Dendritic cell treated with granulocyte-macrophage colony-stimulating factor and Interleukin-4, amounts not matched to agents 40 ng/mL and 50 ng/mL, for 4 days (primary cell): ENCODE results near the gene GRAP2.

ENCODE experiments used
- H3K27ac Mint-ChIP-seq: one replicate; pipeline ENCODE4 v1.8.0; 2022; ENCODE audit warnings: mild to moderate bottlenecking, mixed read lengths
- H3K27me3 Mint-ChIP-seq: one replicate; pipeline ENCODE4 v1.8.0; 2022; ENCODE audit warnings: mild to moderate bottlenecking, mixed read lengths
- H3K36me3 Mint-ChIP-seq: one replicate; pipeline ENCODE4 v1.8.0; 2022; ENCODE audit warnings: low read depth, mixed read lengths
- H3K4me1 Mint-ChIP-seq: one replicate; pipeline ENCODE4 v1.8.0; 2022; ENCODE audit warnings: low read depth, mixed read lengths
- H3K4me3 Mint-ChIP-seq: one replicate; pipeline ENCODE4 v1.8.0; 2022; ENCODE audit warnings: mild to moderate bottlenecking, moderate library complexity, mixed read lengths
- H3K9me3 Mint-ChIP-seq: one replicate; pipeline ENCODE4 v1.8.0; 2022; ENCODE audit warnings: mixed read lengths
- intact Hi-C: fragments of 100-400 bp; cut with micrococcal nuclease; formaldehyde crosslinking; loops from one replicate; pipeline ENCODE4 v1.15.0; 2022

The GRAP2 gene

DNA sequence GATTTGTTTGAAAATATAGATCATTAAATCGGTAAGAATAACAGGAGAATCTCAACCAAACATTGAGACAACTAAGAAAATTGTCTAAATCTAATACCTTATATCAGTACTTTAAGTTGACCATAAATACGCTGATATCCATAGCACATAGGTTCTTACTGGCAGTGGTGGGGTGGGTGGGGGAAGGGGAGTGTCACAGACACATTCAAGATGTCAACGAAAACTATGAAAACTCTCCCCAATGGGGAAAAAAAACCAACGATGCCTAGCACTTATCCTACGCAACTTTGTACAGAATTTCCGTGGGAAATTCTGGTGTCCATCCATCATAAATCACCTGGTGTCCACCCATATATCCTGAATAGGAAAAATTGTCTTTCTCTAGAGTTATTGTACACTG, 6.2 kb downstream of the GRAP2 start:
- H3K4me1 Mint-ChIP-seq = no peaks in the 10 kb centered on the region
- H3K4me3 Mint-ChIP-seq = no peak overlapping the region
- no peaks in the 10 kb centered on the region for H3K36me3 Mint-ChIP-seq
- H3K9me3 Mint-ChIP-seq = no peaks in the 10 kb centered on the region
- H3K27ac Mint-ChIP-seq = no peak overlapping the region
- intact Hi-C loops = no loop called here
- peaks cover 30% of the 10 kb centered on the region for H3K27me3 Mint-ChIP-seq

DNA sequence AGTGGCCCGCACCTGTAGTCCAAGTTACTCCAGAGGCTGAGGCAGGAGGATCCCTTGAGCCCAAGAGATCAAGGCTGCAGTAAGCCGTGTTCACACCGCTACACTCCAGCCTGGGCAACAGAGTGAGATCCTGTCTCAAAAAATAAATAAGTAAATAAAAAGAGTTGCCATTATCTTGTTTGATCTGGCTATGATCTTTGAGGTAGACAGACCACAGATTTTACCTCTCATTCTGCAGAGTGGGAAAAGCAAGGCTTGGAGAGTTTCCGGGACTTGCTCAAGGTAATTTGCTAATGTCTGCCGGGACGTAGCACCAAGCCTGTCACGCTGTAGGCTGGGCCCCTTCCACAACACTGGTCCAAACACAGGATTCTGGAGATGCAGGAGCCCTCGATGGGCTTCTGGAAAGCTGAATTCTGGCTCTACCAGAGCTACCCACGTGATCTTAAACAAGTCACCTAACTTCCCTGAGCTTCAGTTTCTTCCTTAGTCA, 6.8 kb downstream of the GRAP2 start:
- H3K4me1 Mint-ChIP-seq = no peaks in the 10 kb centered on the region
- H3K9me3 Mint-ChIP-seq = no peaks in the 10 kb centered on the region
- peaks cover 33% of the 10 kb centered on the region for H3K27me3 Mint-ChIP-seq
- intact Hi-C loops = no loop called here
- no peaks in the 10 kb centered on the region for H3K36me3 Mint-ChIP-seq
- H3K4me3 Mint-ChIP-seq = no peak overlapping the region
- H3K27ac Mint-ChIP-seq = no peak overlapping the region

DNA sequence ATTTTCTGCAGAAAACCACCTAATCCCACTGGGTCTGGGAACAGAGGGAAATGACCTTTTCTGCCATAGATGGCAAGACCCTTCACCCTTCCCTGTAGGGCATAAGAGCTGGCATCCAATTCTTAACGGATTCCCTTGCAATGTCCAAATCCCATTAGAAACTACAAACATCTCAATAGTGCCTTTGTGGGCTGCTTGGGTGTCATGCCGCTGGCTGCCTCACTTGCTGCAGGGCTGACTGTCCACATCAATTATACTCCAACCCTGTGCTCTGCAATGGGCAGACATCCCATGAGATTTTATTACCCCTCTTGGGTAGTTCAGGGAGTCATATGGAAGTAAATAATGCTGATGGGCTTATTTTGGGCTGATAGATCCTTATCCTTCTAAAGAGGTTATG, 7.3 kb downstream of the GRAP2 start:
- Mint-ChIP-seq H3K27ac (no peak overlapping the region), H3K36me3 (no peaks in the 10 kb centered on the region), H3K27me3 (peaks cover 37% of the 10 kb centered on the region), H3K4me1 (no peaks in the 10 kb centered on the region), H3K9me3 (no peaks in the 10 kb centered on the region), H3K4me3 (no peak overlapping the region)
- intact Hi-C loops = no loop called here

DNA sequence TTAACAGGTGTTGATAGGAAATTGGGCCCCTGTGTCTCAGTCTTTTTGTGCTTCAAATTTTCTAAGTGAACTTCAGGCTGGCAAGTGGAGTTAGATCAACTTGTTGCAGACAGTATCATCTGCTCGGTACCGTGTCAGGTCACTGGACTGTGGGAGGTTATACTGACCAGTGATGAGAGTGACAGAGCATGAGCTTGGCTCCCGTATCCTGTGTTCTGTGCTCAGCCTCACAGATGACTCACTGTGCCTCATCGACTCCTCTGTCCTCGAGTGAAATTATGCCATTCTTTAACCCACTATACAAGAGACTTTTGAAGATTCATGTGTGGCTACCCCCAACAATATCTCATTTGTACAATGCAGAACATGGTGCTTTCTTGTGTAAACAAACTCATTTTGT, 7.9 kb downstream of the GRAP2 start:
- Mint-ChIP-seq H3K4me1 (no peaks in the 10 kb centered on the region), H3K36me3 (no peaks in the 10 kb centered on the region), H3K4me3 (no peak overlapping the region), H3K27me3 (peaks cover 42% of the 10 kb centered on the region), H3K9me3 (no peaks in the 10 kb centered on the region), H3K27ac (no peak overlapping the region)
- intact Hi-C loops = no loop called here

DNA sequence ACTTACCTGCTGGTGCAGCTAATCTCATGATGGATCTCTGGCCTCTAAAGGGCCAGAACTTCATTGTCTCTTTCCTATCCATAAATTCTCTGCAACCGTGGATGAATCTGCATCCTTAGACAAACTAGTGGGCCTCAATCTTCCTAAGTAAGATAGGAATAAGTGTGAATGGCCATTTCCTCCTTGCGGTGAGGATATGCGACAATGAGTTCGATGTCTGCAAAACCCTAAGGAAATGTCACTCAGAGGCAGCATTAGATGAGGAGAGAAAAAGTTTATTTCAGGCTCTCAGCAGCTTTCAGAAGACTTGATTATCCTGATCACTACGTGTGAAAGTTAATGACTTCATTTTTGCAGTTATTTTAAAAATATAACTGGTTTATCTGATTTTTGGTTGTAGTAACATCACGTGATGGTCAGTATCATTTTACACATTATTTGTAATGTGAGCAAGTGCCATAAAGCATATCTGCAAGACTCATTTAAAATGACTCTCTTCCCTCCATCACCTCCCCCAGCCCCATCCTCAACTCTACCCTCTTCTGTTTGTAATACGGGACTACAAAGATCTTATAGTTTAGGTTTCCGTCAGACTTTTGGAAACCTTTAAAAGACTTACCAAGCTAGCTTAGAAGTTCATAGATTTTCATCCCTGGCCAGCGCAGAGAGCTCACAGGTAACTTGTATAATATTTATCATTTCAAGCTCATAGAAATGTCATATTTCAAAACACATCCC, 10.2 kb downstream of the GRAP2 start:
- Mint-ChIP-seq H3K4me1 (peaks cover 6% of the 10 kb centered on the region), H3K36me3 (no peaks in the 10 kb centered on the region), H3K9me3 (no peaks in the 10 kb centered on the region), H3K27me3 (peaks cover 48% of the 10 kb centered on the region), H3K27ac (no peak overlapping the region), H3K4me3 (no peak overlapping the region)
- intact Hi-C loops = no loop called here

DNA sequence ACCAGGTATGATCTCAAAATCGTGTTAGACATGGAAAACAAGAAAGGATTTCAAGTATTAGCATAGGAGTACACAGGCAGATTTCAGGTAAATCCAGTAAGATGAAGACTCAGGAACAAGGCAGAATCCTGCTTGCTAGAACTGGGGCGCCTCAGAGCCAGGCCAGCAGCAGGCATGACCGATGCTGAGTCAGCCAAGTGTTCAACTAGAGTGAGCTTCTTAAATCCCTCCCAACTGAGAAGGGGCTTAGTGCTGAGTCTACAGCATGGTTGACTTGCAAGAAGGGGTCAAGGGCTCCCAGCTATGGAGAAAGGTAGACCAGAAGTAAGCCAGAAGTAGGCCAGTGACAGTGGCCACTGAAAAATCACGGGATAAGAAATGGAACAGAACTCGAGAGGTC, 12.4 kb downstream of the GRAP2 start:
- intact Hi-C loops = no loop called here
- Mint-ChIP-seq H3K27ac (no peak overlapping the region), H3K4me3 (no peak overlapping the region), H3K27me3 (peaks cover 51% of the 10 kb centered on the region), H3K36me3 (no peaks in the 10 kb centered on the region), H3K4me1 (peaks cover 6% of the 10 kb centered on the region), H3K9me3 (no peaks in the 10 kb centered on the region)

DNA sequence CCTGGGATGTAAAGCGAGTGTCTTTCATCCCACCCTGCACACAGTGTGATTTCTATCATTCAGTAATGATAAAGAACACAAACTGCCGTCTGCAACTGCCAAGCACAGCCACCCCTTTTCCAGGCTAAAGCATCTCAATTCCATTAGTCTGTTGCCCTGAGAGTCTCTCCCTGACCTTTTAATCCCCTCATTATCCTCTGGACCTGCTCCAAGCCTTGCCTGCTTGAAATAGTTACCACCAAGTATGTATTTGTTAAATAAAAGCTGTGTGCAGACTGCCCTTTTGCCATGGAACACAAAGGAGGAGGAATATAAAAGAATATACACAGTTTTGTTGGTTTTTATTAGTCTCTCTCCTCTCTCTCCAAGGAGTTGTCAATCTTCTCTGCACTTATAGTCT, 13.0 kb downstream of the GRAP2 start:
- peaks cover 6% of the 10 kb centered on the region for H3K4me1 Mint-ChIP-seq
- no peaks in the 10 kb centered on the region for H3K36me3 Mint-ChIP-seq
- peaks cover 46% of the 10 kb centered on the region for H3K27me3 Mint-ChIP-seq
- intact Hi-C loops = no loop called here
- no peak overlapping the region for H3K27ac Mint-ChIP-seq
- no peaks in the 10 kb centered on the region for H3K9me3 Mint-ChIP-seq
- no peak overlapping the region for H3K4me3 Mint-ChIP-seq

DNA sequence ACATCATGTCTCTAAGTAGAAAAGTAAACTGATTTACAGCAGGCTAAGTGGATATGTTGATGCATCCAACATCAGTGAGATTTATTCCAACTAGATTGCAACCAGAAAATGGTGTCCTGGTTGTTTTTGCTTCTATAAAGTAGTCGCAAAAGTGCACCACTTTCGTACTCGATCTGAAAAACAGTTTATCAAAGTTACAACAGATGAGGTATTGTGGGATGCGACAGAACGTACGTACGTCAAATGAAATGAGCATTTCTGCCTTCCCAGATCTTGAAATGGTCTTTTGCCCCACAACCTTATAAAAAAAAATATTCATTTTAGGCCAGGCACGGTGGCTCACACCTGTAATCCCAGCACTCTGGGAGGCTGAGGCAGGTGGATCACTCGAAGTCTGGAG, 13.7 kb downstream of the GRAP2 start:
- H3K9me3 Mint-ChIP-seq = no peaks in the 10 kb centered on the region
- H3K27me3 Mint-ChIP-seq = peaks cover 45% of the 10 kb centered on the region
- H3K4me1 Mint-ChIP-seq = peaks cover 6% of the 10 kb centered on the region
- no peaks in the 10 kb centered on the region for H3K36me3 Mint-ChIP-seq
- H3K4me3 Mint-ChIP-seq = no peak overlapping the region
- intact Hi-C loops = no loop called here
- H3K27ac Mint-ChIP-seq = no peak overlapping the region

DNA sequence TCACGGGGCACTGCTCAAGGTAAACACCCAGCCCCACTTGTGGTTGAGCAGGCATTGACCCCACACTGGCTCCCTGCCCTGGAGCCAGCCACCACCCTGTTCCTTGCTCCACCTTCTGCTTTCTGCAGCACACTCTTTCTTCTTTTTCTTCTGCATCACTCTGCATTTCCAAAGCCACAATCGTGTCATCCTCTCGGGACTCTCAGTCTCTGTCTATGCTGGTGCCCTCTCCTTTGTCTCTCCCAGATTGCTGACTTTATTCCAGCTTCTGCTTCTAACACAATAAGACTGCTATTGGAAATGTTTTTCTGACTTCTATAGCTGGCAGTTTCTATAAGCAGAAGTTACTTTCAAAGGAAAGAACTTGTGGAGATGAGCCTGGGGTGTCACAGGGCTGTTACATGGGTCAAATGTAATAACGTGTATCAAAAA, 14.4 kb downstream of the GRAP2 start:
- peaks cover 43% of the 10 kb centered on the region for H3K27me3 Mint-ChIP-seq
- no peak overlapping the region for H3K27ac Mint-ChIP-seq
- no peaks in the 10 kb centered on the region for H3K36me3 Mint-ChIP-seq
- peaks cover 6% of the 10 kb centered on the region for H3K4me1 Mint-ChIP-seq
- intact Hi-C loops = no loop called here
- H3K4me3 Mint-ChIP-seq = no peak overlapping the region
- no peaks in the 10 kb centered on the region for H3K9me3 Mint-ChIP-seq

DNA sequence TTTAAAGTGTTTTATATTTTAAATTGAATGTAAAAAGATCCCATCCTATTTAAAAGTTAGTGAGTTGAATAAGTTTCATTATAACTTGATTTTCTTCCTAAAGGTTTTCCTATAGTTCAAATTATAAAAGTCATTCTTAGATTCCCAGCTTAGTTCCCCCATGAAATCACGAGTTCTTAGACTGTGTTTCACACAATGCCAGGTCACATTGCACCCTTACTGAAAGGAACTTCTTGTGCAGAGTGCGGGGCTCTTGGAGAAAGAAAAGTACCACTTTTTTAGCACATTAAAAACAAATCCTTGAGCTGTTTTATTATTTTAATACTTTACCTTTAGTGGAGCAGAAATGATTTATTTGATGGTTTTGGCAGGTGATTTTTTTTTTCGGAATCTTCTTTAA, 15.6 kb downstream of the GRAP2 start:
- intact Hi-C loops = no loop called here
- no peak overlapping the region for H3K27ac Mint-ChIP-seq
- H3K4me3 Mint-ChIP-seq = no peak overlapping the region
- H3K36me3 Mint-ChIP-seq = no peaks in the 10 kb centered on the region
- peaks cover 6% of the 10 kb centered on the region for H3K4me1 Mint-ChIP-seq
- no peaks in the 10 kb centered on the region for H3K9me3 Mint-ChIP-seq
- peaks cover 44% of the 10 kb centered on the region for H3K27me3 Mint-ChIP-seq

DNA sequence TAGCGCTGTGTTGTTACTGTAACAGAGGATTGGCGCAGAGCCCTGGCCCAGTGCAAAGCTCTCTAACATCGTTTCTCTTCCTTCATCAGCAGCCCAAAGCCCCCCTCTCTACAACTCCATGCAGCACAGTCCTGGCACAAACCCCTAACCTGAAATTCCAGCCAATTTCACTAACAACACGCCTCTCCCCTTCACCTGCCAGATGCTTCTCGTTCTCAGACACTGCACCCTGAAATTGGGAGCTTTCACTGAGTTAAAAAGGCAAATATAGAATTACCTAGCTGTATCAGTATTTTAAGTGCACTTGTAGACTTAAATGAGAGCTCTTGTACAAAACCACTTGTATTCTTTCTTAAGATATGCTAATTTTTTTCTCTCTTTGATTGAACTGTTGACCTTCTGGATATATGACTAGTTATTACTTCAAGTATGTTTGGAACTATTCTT, 16.3 kb downstream of the GRAP2 start:
- Mint-ChIP-seq H3K9me3 (no peaks in the 10 kb centered on the region), H3K27me3 (peaks cover 44% of the 10 kb centered on the region), H3K4me1 (peaks cover 6% of the 10 kb centered on the region), H3K36me3 (no peaks in the 10 kb centered on the region), H3K4me3 (no peak overlapping the region), H3K27ac (no peak overlapping the region)
- intact Hi-C loops = no loop called here

DNA sequence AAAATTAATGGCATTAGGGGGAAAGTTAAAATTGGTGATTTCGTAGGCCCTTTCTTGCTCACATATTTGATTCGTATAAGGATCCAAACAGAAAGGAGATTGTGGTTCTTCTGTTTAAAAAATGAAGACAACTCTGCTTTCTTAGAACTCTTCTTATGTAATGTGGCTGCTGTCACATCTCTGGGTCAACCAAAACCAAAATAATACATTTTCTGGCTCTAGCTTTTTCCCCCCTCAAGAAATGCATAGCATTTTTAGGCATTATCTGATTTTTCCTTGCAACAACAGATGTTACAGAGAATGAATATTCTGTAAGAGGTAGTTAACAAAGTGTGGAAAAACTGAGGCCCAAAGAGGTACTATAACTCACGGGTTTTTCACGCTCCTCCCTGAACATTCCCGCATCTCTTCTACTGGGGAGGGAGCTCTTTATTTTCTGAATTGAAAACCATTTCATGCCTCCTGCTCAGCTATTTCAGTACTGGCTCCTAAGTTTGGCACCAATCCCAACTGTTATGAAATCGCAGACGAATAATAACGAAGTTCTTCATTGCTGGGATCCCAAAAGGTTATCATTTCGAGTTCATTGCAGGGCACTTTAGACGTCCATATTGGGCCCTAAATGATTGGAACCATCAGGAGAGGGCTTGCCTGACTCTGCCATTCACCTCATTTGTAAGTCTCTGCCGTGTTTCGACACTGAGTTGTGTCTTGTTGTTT, 17.1 kb downstream of the GRAP2 start:
- Mint-ChIP-seq H3K27ac (no peak overlapping the region), H3K4me1 (peaks cover 6% of the 10 kb centered on the region)
- intact Hi-C loops = no loop called here

DNA sequence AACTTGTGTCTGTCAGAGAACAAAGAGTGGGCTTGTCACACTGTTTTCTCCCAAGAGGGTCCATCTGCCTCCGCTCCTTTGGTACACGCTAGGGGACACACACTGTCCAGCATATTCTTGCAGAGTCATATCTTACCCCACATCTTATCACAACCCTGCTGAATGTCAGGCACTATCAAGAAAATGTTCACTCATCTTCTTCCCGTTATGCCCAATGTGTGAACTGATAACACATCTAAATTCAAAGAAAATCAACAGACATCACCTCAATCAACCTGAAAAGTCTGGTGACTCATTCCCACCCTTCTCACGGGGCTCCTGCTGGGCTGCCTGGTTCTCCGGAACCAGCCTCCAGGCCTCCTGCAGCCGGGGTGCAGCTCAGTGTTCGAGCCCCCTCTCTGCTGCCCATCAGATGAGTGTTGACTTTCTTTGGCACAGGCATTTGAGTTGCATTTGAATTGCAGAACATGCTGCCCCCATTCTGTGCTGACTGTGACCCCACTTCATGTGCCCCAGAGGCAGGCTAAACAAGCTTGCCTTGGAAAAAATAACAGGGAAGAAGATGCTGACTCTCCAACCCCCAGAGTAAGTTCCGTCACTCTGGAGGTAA, 19.4 kb downstream of the GRAP2 start:
- Mint-ChIP-seq H3K27ac (no peak overlapping the region), H3K36me3 (no peaks in the 10 kb centered on the region), H3K9me3 (no peaks in the 10 kb centered on the region), H3K4me3 (no peak overlapping the region), H3K27me3 (peaks cover 38% of the 10 kb centered on the region), H3K4me1 (peaks cover 3% of the 10 kb centered on the region)
- intact Hi-C loops = no loop called here

More for the DNA sequence above, 17.1 kb downstream of the GRAP2 start:
- Mint-ChIP-seq H3K27me3 (peaks cover 43% of the 10 kb centered on the region), H3K4me3 (no peak overlapping the region), H3K36me3 (no peaks in the 10 kb centered on the region), H3K9me3 (no peaks in the 10 kb centered on the region)

DNA sequence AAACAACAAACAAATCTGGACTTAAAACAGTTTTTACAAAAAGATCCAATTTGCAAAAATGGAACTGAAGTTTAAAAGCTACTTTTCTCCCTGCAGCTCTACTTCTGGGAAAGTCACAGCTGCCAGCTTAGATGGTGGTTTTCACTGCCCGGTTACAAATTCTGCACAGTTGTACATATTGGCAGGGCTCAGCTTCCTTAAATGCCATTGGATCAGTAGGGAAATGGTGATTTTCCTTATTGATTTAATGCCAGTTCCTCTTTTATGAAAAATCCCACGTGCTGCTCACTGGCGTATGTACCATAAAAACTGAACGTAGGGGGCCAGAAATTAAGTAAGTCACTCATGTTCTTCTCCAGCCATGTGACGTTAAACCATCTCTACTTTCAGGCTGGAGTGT, 22.8 kb downstream of the GRAP2 start:
- Mint-ChIP-seq H3K4me3 (no peak overlapping the region), H3K36me3 (no peaks in the 10 kb centered on the region), H3K27me3 (peaks cover 45% of the 10 kb centered on the region), H3K27ac (no peak overlapping the region), H3K9me3 (no peaks in the 10 kb centered on the region), H3K4me1 (peaks cover 23% of the 10 kb centered on the region)
- intact Hi-C loops = no loop called here
